G401.6 (cell line): ENCODE results near the gene DPY19L2.
"Not testable (repeated sequence)": the region's sequence is repeated elsewhere in the genome, so short reads cannot be mapped to it uniquely, and the experiment has no call there.

ENCODE experiments used
- FAIRE-seq: peaks from 2 replicates; lab custom pipeline; 2012; peaks lifted over from hg19 to GRCh38; lab: Jason Lieb, UNC

The DPY19L2 gene

DNA sequence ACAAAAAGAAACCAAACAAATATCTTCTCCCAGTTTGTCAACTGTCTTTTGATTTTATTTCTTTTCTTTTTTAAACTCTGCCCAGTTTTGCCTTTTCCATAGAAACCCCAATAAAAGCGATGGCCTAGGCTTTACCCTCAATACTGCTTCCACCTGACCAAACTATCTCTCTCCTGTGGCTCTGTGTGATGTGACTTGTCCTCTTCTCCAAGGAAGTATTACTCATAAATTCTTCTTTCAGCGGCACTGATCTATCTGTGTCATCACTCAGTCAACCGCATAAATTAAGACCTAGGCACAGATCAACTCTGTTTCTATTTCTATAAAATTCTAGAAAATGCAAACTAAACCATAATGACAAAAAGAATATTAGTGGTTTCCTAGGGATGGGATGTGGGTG, 9.8 kb downstream of the DPY19L2 start:
- not testable (repeated sequence) for FAIRE-seq

DNA sequence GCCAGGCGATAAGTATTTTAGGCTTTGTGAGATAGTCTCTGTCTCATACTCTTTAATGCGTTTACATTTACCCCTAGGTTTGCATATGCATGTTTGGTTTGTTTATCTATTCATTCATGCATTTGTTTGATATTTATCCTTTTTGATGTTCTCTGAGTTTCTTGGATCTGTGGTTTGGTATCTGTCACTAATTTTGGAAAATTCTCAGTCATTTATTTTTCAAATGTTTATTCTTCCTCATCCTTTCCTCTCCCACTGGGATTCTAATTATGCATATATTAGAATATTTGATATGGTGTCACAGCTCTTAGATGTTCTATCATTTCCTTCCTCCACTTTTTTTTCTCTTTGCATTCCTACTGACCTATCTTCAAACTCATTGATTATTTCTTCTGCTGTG, 11.9 kb downstream of the DPY19L2 start:
- FAIRE-seq: not testable (repeated sequence)

DNA sequence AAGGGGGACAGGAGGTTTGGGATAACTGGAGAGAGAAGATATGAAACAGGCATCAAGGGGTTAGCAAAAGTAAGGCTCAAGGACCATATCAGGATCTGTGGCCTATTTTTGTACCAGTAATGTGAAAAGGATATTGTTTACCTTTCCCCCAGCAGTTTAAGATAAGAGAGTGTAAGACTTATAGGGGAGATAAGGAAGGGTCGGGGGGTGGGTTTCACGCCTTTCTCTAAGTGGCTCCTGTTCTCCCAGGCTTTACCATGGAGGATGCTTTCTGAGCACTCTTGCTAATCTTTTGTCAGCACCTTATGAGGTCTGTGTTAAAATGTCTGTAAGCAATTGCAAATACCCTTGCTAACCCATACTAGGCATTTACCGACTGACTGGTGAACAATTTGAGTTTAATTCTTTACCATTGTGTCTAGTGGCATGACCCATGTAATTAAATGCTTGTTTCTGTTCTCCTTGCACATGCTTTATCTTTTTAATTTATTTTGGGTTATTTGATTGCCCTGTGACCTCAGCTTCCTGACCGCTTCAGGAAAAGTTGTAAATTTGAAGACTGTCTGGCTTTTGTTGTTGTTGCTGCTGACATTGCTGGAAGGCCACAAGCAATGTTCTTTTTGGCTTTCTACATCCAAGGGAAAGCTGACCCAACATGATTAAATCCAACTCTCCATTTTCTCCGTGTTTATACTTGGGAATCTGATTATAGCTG, 12.6 kb downstream of the DPY19L2 start:
- not testable (repeated sequence) for FAIRE-seq

DNA sequence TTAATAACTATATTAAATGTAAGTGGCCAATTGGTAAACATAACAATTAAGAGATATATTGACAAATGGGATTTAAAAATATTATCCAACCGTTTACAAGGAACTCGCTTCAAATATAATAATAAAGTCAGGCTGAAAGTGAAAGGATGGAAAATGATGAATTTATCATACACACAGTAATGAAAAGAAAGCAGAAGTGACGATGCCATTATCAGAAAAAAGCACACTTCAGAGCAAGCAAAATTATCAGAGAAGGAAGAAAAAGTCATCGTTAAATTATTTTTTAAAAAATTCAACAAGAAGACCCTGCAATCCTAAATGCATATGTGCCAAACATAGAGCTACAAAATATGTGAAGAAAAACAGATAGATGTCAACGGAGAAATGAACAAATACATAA, 13.8 kb downstream of the DPY19L2 start:
- not testable (repeated sequence) for FAIRE-seq

DNA sequence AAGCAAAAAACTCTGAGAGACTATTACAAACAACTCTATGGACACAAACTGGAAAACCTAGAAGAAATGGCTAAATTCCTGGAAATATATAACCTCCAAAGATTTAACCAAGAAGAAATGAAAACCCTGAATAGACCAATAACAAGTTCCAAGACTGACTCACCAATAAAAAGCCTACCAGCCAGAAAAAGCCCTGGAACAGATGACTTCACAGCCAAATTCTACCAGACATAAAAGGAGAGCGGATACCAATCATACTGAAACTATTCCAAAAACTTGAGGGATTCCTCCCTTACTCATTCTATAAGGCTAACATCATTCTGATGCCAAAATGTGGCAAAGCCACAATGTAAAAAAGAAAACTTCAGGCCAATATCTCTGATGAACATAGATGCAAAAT, 18.8 kb downstream of the DPY19L2 start:
- not testable (repeated sequence) for FAIRE-seq

DNA sequence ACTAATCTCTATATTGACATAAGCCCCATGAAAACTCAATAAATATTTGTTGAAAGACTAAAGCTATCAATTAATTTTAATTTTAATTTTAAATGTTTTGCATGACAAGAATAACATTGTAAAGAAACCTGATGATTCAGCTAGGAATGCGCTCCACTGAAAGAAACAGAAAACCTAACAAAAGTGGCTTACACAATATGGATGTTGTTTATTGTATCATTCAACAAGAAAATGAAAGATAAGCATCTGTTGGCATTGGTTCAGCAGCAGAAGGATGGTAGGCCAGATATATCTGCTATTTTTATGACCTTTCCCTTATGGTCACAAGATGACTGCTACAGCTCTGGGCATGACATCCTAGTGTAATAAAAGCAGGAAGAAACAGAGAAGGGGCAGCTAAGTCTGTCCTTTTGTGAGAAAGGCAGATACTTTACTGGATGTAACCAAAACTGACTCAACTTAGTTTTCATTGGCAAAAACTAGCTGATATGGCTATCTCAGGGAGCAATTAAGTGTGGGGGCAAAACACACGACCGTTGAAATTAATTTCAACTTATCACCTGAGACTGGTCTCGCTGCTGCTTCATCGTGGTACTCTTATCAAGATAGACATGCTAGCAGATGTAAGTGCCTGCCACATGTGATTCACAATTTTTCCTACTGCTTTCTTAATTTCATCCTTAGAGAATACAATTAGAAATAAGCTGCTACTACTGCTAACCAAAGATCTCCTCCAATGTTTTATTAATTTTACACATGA, 24.7 kb downstream of the DPY19L2 start:
- not testable (repeated sequence) for FAIRE-seq

DNA sequence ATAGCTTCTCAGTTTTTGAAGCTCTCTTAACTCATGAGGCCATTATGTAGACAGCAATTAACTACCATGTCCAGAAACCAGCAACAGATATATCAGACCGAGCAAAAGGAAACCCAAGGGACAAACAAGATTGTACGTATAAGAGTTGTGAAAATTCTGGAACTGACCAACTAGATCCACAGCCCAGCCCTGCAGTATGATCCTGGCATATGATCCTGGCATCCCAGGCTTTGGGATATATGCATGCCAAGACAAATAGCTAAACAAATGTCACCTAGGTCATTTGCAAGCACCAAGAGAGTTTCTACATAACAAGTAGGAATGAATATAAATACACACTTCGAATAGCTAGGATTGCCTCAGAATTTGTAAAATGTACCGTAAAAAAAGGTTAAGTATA, 44.0 kb downstream of the DPY19L2 start:
- not testable (repeated sequence) for FAIRE-seq

DNA sequence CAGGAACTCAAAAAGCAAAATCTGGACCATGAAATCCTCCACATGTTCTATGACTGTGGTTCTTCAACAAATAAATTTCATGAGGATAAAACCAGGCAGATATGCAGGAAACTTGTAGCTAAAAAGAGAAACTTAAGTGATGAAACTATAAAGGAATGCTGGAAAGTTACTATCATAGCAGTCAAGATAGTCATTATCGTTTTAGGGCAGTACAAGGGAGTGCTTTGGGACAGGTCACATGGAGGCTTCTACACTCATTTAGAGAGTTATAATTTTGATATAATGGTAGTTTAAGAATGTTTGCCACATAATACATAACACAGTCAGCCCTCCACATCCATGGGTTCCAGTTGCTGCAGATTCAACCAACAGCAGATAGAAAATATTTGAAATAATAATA, 52.7 kb downstream of the DPY19L2 start:
- not testable (repeated sequence) for FAIRE-seq

DNA sequence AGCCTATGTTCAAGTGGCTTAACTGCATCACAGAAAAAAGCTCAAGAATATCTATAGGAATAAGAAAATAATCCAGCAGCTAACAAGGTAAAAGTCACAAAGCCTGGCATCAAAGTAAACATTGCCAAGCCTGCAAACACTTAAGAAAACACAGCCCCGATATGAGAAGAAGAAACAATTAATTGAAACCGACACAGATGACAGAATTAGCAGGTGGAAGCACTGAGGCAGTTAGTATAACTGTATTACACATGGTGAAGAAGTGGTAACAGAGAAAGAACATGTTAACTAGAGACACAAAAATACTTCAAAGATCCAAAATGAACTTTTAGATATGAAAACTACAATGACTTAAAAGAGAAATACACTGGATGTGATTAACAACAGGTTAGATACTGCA, 57.0 kb downstream of the DPY19L2 start:
- FAIRE-seq: not testable (repeated sequence)

DNA sequence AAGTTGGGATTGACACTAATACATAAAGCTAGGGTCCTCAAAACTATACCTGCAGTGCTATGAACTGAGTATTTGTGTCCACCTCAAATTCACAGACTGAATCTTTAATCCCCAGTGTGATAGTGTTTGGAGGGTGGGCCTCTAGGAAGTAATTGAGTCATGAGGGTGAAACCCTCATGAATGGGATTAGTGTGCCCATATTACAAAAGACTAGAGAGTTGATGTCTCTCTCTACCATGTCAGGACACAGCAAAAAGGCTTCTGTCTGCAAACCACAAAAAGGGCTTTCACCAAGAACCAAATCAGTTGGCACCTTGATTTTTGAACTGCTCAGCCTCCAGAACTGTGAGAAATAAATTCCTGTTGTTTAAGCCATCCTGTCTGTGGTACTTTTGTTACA, 59.0 kb downstream of the DPY19L2 start:
- not testable (repeated sequence) for FAIRE-seq

DNA sequence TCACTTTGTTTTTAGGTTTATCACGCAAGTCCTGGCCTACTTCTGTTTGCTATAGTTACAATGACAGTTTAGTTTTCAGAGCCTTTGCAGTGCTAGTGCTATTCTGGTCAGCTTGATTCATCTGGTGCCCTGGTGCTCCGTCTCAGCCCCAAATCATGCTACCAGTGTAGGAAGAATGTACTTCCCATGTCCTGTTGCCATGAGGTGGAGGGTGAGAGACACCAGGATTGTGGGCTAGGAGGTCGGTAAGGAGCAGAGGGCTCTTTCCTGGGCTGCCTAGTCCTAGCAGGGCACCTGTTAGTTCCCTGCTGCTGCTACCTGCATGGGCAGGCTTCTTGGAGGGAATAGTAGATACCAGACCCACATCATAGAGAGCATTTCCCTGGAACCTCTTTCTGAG, 63.3 kb downstream of the DPY19L2 start:
- FAIRE-seq: not testable (repeated sequence)

DNA sequence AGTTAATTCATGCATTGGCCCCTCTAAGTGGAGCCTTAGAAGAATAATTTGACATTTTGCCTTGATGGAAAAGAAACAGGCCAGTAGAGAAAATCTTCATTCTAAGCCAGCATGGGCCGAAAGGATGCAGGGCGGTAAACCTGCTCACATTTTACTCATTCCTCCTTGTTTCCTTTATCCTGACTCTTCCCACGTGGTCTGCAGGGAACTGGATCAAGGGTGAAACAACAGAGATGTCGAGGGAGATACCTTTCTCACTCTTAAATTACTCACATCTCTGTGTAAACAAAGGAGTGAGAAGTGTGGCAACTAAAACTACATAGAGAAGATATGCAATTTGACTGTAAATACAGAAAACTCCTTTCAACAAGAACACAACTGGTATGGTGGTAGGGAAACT, 73.5 kb downstream of the DPY19L2 start:
- not testable (repeated sequence) for FAIRE-seq

DNA sequence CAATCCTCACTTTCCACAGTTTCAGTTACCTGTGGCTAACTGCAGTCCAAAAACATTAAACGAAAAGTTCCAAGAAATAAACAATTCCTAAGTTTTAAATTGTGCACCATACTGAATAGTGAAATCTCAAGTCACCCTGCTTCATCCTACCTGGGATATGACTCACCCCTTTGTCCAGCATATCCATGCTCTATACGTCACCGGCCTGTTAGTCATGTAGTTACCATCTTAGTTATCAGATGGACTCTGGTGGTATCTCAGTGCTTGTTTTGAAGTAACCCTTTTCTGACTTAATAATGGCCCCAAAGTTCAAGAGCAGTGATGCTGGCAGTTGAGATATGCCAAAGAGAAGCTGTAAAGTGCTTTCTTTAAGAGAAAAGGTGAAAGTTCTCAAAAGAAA, 83.9 kb downstream of the DPY19L2 start:
- FAIRE-seq: not testable (repeated sequence)

DNA sequence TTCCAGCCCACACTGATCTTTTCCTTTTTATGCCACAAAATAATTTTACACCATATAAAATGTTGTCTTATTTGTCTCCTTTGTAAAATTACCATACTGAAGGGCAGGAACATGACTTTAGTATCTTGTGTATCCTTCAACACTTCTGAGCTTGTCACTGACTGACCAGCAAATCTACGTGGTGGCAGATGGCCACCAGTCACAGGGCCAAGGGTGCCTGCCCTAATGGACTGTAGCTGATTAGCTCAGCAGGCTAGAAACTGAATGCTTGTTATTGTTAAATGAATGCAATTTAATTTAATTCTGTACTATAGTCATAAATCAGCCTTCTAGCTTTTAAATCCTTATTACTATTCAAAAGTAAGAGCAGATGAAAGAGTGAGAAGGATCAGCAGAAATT, 85.0 kb downstream of the DPY19L2 start:
- FAIRE-seq: not testable (repeated sequence)

DNA sequence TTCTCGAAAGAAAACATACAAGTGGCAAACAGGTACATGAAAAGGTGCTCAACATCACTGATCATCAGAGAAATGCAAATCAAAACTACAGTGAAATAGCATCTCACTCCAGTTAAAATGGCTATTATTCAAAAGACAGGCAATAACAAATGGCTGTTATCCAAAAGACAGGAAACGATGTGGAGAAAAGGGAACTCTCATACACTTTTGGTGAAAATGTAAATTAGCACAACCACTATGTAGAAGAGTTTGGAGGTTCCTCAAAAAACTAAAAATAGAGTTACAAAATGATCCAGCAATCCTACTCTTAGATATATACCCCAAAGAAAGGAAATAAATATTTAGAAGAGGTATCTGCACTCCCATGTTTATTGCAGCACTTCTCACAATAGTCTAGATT, 90.7 kb downstream of the DPY19L2 start:
- not testable (repeated sequence) for FAIRE-seq

DNA sequence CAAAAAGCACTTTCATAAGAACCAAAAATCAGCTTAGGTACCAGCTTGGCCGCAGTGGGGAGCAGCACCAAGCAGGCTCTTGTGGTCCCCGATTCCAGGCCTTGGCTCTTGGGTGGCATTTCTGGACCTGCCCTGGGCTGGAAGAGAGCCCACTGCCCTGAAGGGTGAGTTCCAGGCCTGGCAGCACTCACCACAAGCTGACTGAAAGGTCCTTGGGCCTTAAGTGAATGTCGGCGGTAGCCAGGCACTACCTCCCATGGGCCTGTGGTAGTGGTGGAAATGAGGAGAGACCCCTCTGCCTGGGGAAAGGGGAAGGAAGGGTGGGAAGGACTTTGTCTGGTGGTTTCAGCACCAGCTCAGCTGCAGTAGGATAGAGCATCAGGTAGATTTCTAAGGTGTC, 96.3 kb downstream of the DPY19L2 start:
- not testable (repeated sequence) for FAIRE-seq

DNA sequence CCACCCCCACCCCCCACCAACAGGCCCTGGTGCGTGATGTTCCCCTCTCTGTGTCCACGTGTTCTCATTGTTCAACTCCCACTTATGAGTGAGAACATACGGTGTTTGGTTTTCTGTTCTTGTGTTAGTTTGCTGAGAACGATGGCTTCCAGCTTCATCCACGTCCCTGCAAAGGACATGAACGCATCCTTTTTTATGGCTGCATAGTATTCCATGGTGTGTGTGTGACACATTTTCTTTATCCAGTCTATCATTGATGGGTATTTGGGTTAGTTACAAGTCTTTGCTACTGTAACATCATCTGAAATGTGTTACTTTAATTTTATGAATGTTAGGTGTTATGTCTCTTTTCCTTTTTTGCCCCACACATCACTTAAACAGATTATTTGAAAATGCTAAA, 109.8 kb downstream of the DPY19L2 start:
- FAIRE-seq: not testable (repeated sequence)

DNA sequence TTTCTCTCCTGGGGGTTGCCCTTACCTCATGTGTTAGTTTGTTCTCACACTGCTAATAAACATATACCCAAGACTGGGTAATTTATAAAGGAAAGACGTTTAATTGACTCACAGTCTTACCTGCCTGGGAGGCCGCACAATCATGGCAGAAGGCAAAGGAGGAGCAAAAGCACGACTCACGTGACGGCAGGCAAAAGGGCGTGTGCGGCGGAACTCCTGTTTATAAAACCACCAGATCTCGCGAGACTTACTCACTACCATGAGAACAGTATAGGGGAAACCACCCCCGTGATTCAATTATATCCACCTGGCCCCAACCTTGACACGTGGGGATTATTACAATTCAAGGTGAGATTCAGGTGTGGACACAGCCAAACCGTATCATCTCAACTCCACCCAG, 116.9 kb downstream of the DPY19L2 start:
- FAIRE-seq: not testable (repeated sequence)

DNA sequence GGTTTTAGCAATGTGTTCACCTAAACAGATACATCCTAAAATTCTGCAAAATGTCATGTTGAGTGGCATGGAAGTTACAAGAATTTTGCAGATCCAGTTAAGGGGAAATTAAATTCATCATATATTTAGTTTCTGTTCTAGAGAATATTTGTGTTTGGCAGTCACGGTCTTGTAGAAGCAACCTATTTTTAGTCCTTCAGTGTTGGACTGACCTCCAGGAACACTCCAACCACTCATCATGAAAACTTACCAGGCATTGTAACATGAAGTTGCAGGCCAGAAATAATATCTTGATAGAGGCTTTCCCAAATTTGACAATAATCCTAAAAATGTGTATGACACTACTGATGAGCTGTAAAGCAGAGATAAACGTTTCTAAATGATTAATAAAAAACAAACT, 119.3 kb downstream of the DPY19L2 start:
- FAIRE-seq: not testable (repeated sequence)

DNA sequence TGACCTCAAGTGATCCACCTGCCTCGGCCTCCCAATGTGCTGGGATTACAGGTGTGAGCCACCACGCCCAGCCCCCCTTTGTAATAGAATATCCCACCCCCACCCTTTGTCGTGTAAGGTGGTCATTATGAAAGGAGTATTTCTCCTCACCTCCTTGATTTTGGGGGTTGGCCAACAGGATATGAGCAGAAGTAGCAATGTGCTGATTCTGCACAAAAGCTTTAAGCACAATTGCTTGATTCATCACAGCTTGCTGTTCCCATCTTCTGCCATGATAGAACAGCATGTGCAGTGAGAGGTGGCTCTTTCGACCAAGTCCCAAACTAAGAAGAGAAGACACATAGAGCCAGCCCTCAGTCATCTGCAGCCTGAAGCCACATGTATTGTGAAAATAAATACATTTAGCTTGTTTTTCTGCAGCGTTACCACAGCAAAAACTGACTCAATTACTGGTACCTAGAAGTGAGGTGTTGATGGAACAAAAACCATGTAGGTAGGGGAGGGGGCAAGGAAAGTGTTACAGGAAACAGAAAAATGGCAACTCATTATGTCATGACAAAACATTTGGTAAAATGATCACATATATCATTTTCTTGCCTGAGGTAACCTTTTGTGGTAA, 122.9 kb downstream of the DPY19L2 start:
- FAIRE-seq: not testable (repeated sequence)

DNA sequence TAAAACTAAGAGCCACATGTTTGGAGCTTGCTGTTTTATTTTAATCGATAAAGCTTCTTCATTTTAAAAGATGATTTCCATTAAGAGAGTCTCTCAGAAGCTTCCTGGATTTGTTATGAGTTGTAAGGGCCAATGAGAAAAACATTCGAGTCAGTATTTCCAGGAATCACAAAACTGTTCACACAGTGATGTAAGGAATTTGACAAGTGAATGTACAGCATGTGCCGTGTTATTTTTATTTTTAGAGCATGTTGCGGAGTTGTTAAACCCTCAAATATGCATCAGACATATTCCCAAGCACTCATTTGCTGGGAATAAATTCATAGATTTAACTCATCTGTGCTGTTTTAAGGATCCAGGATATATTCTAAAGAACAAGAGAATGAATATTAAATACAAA, 129.6 kb downstream of the DPY19L2 start:
- FAIRE-seq: not testable (repeated sequence)

DNA sequence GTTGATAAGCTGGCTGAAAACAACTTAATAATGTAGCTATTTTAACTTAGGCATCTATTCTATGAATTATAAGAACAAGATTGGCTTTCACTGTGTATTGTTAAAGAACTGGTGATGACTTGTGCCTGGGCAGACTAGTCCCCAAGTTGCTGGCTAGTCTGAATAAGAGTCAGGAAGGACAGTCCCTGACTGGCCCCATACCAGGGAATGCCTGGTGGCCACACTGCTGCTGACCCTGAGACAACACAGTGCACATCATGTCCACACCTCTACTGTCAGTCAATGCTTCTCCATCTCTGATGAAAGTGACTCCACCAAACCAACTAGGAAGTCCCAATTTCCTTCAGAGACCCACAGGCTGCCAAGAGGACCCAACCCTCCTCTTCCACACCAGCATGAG, 130.5 kb downstream of the DPY19L2 start:
- not testable (repeated sequence) for FAIRE-seq

DNA sequence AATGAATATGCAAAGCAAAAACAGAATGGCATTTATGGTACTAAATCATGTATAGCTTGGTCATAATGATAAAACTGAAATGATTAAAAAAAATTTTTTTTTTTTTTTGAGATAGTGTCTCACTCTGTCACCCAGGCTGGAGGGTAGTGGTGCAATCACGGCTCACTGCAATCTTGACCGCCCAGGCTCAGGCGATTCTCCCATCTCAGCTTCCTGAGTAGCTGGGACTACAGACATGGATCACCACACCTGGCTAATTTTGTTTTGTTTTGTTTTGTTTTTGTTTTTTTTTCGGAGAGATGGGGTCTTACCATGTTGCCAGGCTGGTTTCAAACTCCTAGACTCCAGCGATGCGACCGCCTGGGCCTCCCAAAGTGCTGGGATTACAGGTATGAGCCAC, 138.7 kb downstream of the DPY19L2 start:
- not testable (repeated sequence) for FAIRE-seq
